Neural cell (in vitro differentiated cells): ENCODE results near the gene OR10P1. TPM values are rescaled to one million over a fixed set of nuclear protein-coding genes. Genes with fewer than 3 reads are reported as not detected.
"Not testable (repeated sequence)": the region's sequence is repeated elsewhere in the genome, so short reads cannot be mapped to it uniquely, and the experiment has no call there.

Source experiments
- H2AFZ ChIP-seq: fragments of 200-600, 300-800 bp; sonication (generic), shearing (Covaris generic); 2 replicates; pipeline ENCODE4 v1.6.0; 2014; ENCODE audit warnings: low read depth, mild to moderate bottlenecking, antibody characterized with exemption, low read length, moderate library complexity
- H3F3A ChIP-seq: fragments of 200-600 bp; shearing (Covaris generic); 2 replicates; pipeline ENCODE4 v1.6.1; 2016; ENCODE audit warnings: mild to moderate bottlenecking, moderate library complexity, mixed read lengths, antibody characterized with exemption, low read length; ENCODE audit not compliant: insufficient read depth, poor library complexity, severe bottlenecking
- H3K27ac ChIP-seq: fragments of 200-600, 300-800 bp; sonication (generic), shearing (Covaris generic); 2 replicates; pipeline ENCODE4 v1.5.1; 2014; ENCODE audit warnings: mild to moderate bottlenecking, low read length, moderate library complexity
- H3K27me3 ChIP-seq: fragments of 300-800, 200-600 bp; sonication (generic), shearing (Covaris generic); 2 replicates; pipeline ENCODE4 v1.6.0; 2014; ENCODE audit warnings: mild to moderate bottlenecking, low read depth, low read length, moderate library complexity; ENCODE audit not compliant: insufficient read depth
- H3K36me3 ChIP-seq: fragments of 300-800, 200-600 bp; sonication (generic), shearing (Covaris generic); 2 replicates; pipeline ENCODE4 v1.5.1; 2014; ENCODE audit warnings: mild to moderate bottlenecking, antibody characterized with exemption, low read length, moderate library complexity; ENCODE audit not compliant: insufficient read depth
- H3K4me2 ChIP-seq: fragments of 300-800, 200-600 bp; sonication (generic), shearing (Covaris generic); 2 replicates; pipeline ENCODE4 v1.6.0; 2014; ENCODE audit warnings: mild to moderate bottlenecking, low read length
- H3K4me3 ChIP-seq: fragments of 300-800, 200-600 bp; sonication (generic), shearing (Covaris generic); 2 replicates; pipeline ENCODE4 v1.5.1; 2014; ENCODE audit warnings: mild to moderate bottlenecking, low read length, moderate library complexity
- H3K79me2 ChIP-seq: fragments of 200-600 bp; shearing (Covaris generic); replicated peaks from 2 replicates; pipeline ENCODE4 v1.6.0; 2014; ENCODE audit warnings: mild to moderate bottlenecking, low read length, moderate library complexity; ENCODE audit not compliant: insufficient read depth
- H3K9ac ChIP-seq: fragments of 300-800, 200-600 bp; sonication (generic), shearing (Covaris generic); 2 replicates; pipeline ENCODE4 v1.6.1; 2016; ENCODE audit warnings: mild to moderate bottlenecking, low read length, mixed read lengths
- H3K9me2 ChIP-seq: fragments of 200-600 bp; shearing (Covaris generic); 2 replicates; pipeline ENCODE4 v1.6.1; 2016; ENCODE audit warnings: mild to moderate bottlenecking, low read length, mixed read lengths; ENCODE audit not compliant: insufficient read depth
- H3K9me3 ChIP-seq: fragments of 200-600, 300-800 bp; sonication (generic), shearing (Covaris generic); 2 replicates; pipeline ENCODE4 v1.6.1; 2016; ENCODE audit warnings: mild to moderate bottlenecking, mixed run types, low read length, moderate library complexity, mixed read lengths
- H4K20me1 ChIP-seq: fragments of 200-600 bp; shearing (Covaris generic); 2 replicates; pipeline ENCODE4 v1.6.1; 2016; ENCODE audit warnings: mild to moderate bottlenecking, mixed run types; ENCODE audit not compliant: insufficient read depth
- EP300 ChIP-seq: fragments of 450-650 bp; conservative IDR thresholded peaks from 2 replicates; pipeline ENCODE4 v1.6.1; 2014; ENCODE audit warnings: antibody characterized with exemption, mild to moderate bottlenecking, moderate library complexity; ENCODE audit not compliant: poor library complexity, severe bottlenecking
- EZH2 ChIP-seq: fragments of 200-600, 300-800 bp; shearing (Covaris generic), sonication (generic); IDR thresholded peaks from 2 replicates; pipeline ENCODE4 v1.6.1; 2014; ENCODE audit warnings: antibody characterized with exemption, low read length, borderline replicate concordance, mild to moderate bottlenecking; ENCODE audit not compliant: insufficient read depth, poor library complexity, severe bottlenecking
- MXI1 ChIP-seq: fragments of 450-650 bp; conservative IDR thresholded peaks from 2 replicates; pipeline ENCODE4 v1.6.1; 2014; ENCODE audit warnings: antibody characterized with exemption, mild to moderate bottlenecking; ENCODE audit not compliant: poor library complexity, severe bottlenecking
- POLR2AphosphoS5 ChIP-seq: IDR thresholded peaks from 2 replicates; pipeline ENCODE4 v1.6.1; 2012
- RAD21 ChIP-seq: fragments of 450-650 bp; conservative IDR thresholded peaks from 2 replicates; pipeline ENCODE4 v1.6.1; 2014; ENCODE audit warnings: antibody characterized with exemption, mild to moderate bottlenecking, moderate library complexity
- SMC3 ChIP-seq: fragments of 450-650 bp; conservative IDR thresholded peaks from 2 replicates; pipeline ENCODE4 v1.6.1; 2014; ENCODE audit warnings: antibody characterized with exemption, mild to moderate bottlenecking, moderate library complexity; ENCODE audit not compliant: poor library complexity
- TAF1 ChIP-seq: IDR thresholded peaks from 2 replicates; pipeline ENCODE4 v1.6.1; 2012; ENCODE audit warnings: low read depth
- polyA plus RNA-seq: library from polyadenylated mRNA; depleted of rRNA; stranded (reverse); fragments of >200 nt; gene quantifications from 2 replicates; pipeline ENCODE4 v1.2.3, GENCODE V29; 2014
- TF ChIP-seq, protein P1 (sequence below): fragments of 450-650 bp; IDR thresholded peaks from 2 replicates; pipeline ENCODE4 v1.5.1; 2014; ENCODE audit warnings: antibody characterized with exemption, mild to moderate bottlenecking, moderate library complexity; ENCODE audit not compliant: poor library complexity, severe bottlenecking
- TF ChIP-seq, protein P2 (sequence below): IDR thresholded peaks from 2 replicates; pipeline ENCODE4 v1.6.1; 2012; ENCODE audit warnings: borderline replicate concordance

Gene OR10P1
- polyA plus RNA-seq, 1 donor from 2014 or later = not detected

DNA sequence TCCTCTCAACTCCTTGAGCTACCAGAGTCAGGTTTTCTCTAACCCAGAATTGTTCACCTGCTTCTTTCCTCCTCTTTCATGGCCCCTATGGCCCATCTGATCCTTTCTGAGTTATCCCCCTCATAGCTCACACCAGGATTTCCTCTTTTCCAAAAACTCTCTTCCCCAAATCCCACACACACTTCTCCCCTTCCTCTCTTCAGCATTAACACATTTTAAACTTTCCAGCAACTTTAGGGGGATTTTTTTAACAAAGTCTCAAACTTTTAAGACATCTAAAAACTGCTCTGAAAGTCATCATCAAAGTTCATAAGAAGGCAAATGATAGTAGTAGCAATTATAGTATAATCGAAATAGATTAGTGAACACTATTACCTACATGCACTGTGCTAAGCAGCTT, 7.9 kb downstream of the OR10P1 start:
- Histone ChIP-seq H3K36me3 (no peaks in the 10 kb centered on the region), H3K27ac (no peak overlapping the region)

DNA sequence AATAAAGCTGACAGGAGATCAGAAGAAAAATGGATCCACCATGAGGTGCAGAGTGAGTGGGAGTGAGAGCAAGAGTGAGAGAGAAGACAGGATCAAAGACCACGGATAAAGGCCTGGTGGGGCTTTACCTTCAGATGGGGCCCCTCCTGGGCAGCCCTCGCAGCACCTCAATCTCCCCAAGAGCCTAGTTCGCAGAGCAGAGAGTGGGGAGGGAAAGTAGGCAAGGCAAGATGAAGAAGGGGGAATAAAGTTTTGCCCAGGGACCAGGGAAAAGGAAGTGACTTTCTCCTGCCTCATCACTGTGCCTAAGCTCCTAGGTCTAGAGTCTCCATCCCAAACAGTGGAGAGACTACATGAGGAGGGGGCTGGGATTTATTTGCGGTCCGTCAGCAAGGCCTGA, 10.3 kb downstream of the OR10P1 start:
- Histone ChIP-seq H3F3A (no peaks in the 10 kb centered on the region), H3K9me2 (no peaks in the 10 kb centered on the region), H3K79me2 (no peaks in the 10 kb centered on the region), H3K36me3 (no peaks in the 10 kb centered on the region), H3K27me3 (no peaks in the 10 kb centered on the region), H3K4me2 (no peak overlapping the region), H3K9ac (no peak overlapping the region), H3K27ac (no peak overlapping the region), H2AFZ (no peak overlapping the region), H3K9me3 (no peaks in the 10 kb centered on the region), H3K4me3 (no peak overlapping the region), H4K20me1 (no peaks in the 10 kb centered on the region)
- TF ChIP-seq MXI1 (no peak), EP300 (no peak), SMC3 (no peak), TAF1 (no peak), EZH2 (no peak), RAD21 (no peak), POLR2AphosphoS5 (no peak)
- TF ChIP-seq, protein P1, sequence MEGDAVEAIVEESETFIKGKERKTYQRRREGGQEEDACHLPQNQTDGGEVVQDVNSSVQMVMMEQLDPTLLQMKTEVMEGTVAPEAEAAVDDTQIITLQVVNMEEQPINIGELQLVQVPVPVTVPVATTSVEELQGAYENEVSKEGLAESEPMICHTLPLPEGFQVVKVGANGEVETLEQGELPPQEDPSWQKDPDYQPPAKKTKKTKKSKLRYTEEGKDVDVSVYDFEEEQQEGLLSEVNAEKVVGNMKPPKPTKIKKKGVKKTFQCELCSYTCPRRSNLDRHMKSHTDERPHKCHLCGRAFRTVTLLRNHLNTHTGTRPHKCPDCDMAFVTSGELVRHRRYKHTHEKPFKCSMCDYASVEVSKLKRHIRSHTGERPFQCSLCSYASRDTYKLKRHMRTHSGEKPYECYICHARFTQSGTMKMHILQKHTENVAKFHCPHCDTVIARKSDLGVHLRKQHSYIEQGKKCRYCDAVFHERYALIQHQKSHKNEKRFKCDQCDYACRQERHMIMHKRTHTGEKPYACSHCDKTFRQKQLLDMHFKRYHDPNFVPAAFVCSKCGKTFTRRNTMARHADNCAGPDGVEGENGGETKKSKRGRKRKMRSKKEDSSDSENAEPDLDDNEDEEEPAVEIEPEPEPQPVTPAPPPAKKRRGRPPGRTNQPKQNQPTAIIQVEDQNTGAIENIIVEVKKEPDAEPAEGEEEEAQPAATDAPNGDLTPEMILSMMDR = no peak
- TF ChIP-seq, protein P2, sequence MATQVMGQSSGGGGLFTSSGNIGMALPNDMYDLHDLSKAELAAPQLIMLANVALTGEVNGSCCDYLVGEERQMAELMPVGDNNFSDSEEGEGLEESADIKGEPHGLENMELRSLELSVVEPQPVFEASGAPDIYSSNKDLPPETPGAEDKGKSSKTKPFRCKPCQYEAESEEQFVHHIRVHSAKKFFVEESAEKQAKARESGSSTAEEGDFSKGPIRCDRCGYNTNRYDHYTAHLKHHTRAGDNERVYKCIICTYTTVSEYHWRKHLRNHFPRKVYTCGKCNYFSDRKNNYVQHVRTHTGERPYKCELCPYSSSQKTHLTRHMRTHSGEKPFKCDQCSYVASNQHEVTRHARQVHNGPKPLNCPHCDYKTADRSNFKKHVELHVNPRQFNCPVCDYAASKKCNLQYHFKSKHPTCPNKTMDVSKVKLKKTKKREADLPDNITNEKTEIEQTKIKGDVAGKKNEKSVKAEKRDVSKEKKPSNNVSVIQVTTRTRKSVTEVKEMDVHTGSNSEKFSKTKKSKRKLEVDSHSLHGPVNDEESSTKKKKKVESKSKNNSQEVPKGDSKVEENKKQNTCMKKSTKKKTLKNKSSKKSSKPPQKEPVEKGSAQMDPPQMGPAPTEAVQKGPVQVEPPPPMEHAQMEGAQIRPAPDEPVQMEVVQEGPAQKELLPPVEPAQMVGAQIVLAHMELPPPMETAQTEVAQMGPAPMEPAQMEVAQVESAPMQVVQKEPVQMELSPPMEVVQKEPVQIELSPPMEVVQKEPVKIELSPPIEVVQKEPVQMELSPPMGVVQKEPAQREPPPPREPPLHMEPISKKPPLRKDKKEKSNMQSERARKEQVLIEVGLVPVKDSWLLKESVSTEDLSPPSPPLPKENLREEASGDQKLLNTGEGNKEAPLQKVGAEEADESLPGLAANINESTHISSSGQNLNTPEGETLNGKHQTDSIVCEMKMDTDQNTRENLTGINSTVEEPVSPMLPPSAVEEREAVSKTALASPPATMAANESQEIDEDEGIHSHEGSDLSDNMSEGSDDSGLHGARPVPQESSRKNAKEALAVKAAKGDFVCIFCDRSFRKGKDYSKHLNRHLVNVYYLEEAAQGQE = no peak

More for the DNA sequence above, 7.9 kb downstream of the OR10P1 start:
- Histone ChIP-seq H3K4me2 (no peak overlapping the region), H3K9ac (no peak overlapping the region), H2AFZ (no peak overlapping the region), H3K9me2 (no peaks in the 10 kb centered on the region), H3K79me2 (no peaks in the 10 kb centered on the region), H3K27me3 (no peaks in the 10 kb centered on the region), H3K4me3 (no peak overlapping the region), H4K20me1 (no peaks in the 10 kb centered on the region), H3F3A (no peaks in the 10 kb centered on the region), H3K9me3 (no peaks in the 10 kb centered on the region)
- TF ChIP-seq, protein P2 = no peak
- no peak for TF ChIP-seq EZH2
- TF ChIP-seq MXI1 = no peak
- TF ChIP-seq POLR2AphosphoS5 = no peak
- no peak for TF ChIP-seq EP300
- no peak for TF ChIP-seq SMC3
- TF ChIP-seq, protein P1 = no peak
- no peak for TF ChIP-seq TAF1
- TF ChIP-seq RAD21 = no peak

DNA sequence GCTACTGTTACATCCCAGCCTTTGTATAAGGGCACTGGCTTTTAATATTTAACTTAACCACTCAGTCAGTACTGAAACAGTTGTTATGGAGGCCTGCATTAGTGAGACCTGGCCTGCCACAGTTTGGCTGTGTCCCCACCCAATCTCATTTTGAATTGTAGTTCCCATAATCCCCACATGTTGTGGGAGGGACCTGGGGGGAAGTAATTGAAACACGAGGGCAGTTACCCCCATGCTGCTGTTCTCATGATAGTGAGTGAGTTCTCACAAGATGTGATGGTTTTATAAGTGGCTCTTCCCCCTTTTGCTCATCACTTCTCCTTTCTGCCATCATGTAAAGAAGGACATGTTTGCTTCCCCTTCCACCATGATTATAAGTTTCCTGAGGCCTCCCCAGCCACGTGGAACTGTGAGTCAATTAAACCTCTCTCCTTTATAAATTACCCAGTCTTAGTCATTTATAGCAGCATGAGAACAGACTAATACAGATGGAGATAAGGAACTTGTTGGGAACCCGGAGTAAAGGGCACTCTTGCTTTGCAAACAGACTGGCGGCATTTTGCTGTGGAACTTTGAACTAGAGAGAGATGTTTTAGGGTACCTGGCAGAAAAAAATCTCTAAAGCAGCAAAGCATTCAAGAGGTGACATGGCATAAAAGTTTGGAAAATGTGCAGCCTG, 14.1 kb downstream of the OR10P1 start:
- H3K4me2 ChIP-seq = not testable (repeated sequence)

More for the DNA sequence above, 14.1 kb downstream of the OR10P1 start:
- H3F3A ChIP-seq, H3K36me3 ChIP-seq, H3K9me3 ChIP-seq, H3K27ac ChIP-seq, H4K20me1 ChIP-seq, H3K4me3 ChIP-seq, H3K79me2 ChIP-seq, H3K9ac ChIP-seq, H3K9me2 ChIP-seq, H2AFZ ChIP-seq, H3K27me3 ChIP-seq: not testable (repeated sequence)
